ENCODE results near the gene NAA80.

DNA sequence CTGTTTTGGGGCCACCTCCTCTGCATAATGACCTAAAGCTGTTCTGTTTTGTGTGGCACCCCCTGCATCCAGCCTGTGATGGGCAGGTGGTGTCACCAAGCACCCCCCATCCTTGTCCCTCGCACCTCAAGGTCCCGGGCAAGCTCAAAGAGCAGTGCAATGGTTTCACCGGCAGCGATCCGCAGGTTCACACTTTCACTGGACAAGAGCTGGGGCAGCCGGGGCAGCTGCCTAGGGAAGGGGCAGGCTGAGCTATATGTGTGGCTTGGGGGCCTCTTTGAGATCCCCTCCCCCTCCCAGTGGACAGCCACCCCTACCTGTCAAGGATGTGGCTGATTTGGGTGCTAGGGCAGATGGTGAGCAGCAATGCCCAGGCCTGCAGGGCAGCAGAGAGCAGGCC lies 10.1 kb downstream of the NAA80 start:
- TF ChIP-seq, protein P1, sequence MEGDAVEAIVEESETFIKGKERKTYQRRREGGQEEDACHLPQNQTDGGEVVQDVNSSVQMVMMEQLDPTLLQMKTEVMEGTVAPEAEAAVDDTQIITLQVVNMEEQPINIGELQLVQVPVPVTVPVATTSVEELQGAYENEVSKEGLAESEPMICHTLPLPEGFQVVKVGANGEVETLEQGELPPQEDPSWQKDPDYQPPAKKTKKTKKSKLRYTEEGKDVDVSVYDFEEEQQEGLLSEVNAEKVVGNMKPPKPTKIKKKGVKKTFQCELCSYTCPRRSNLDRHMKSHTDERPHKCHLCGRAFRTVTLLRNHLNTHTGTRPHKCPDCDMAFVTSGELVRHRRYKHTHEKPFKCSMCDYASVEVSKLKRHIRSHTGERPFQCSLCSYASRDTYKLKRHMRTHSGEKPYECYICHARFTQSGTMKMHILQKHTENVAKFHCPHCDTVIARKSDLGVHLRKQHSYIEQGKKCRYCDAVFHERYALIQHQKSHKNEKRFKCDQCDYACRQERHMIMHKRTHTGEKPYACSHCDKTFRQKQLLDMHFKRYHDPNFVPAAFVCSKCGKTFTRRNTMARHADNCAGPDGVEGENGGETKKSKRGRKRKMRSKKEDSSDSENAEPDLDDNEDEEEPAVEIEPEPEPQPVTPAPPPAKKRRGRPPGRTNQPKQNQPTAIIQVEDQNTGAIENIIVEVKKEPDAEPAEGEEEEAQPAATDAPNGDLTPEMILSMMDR (IDR thresholded peaks at IDR 0.05) = no peak
- TF ChIP-seq JUNB (IDR thresholded peaks at IDR 0.05) (no peak), FOSB (CRISPR knock-in tag; IDR thresholded peaks at IDR 0.05) (no peak), JUN (IDR thresholded peaks at IDR 0.05) (no peak), POLR2A (IDR thresholded peaks at IDR 0.05; ENCODE audit: low read length) (no peak), HDAC2 (IDR thresholded peaks at IDR 0.05) (no peak), EHMT2 (IDR thresholded peaks at IDR 0.05; ENCODE audit: low read depth) (no peak)

Data from A549 (cell line).